ENCODE data around the gene ZBTB46. TPM values are rescaled to one million over a fixed set of nuclear protein-coding genes. Genes with fewer than 3 reads are reported as not detected.

ZBTB46 gene
- total RNA-seq, 1 experiment from 2014 or later: 27.1 TPM

DNA sequence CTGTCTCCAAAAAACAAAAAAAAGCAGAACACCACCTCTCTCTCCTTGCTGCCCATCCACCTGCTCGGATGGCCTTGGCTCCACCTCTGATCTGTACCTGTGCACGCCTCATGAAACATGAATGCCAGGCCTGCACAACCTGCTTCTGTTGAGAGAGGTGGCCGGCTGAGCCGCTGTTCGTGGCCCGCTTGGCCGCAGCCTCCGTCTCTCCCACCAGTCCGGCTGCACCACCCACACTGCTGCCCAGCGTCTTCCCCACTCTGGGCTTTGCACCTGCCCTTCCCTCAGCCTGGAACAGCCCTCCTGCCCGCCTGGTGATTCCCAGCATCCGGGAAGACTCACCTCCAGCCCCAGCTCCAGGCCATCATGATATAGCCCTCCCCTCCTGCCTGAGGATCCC, 12.2 kb upstream of the ZBTB46 start:
- Histone ChIP-seq H2BK5ac (ENCODE audit: insufficient read length, low read length) (no peak overlapping the region), H4K91ac (ENCODE audit: insufficient read length, low read depth, low read length) (no peak overlapping the region), H4K20me1 (ENCODE audit: control insufficient read depth, insufficient read depth, insufficient read length) (no peaks in the 10 kb centered on the region), H3K4me2 (ENCODE audit: insufficient read depth, insufficient read length, low read length) (no peak overlapping the region), H3K27ac (ENCODE audit: insufficient read length, low read depth, low read length) (no peak overlapping the region), H2AK5ac (ENCODE audit: insufficient read length, low read length) (no peak overlapping the region), H2BK20ac (ENCODE audit: low read depth, low read length, poor library complexity, severe bottlenecking) (no peak overlapping the region), H3K14ac (ENCODE audit: insufficient read depth, low read length) (no peak overlapping the region), H3K79me1 (ENCODE audit: insufficient read depth, low read depth, low read length, poor library complexity, severe bottlenecking) (no peaks in the 10 kb centered on the region), H4K5ac (ENCODE audit: insufficient read length, low read depth, low read length) (no peak overlapping the region), H3K4me1 (ENCODE audit: insufficient read depth, low read length) (peaks cover 5% of the 10 kb centered on the region; the same call in 1 of the 2 replicates), H3K23me2 (ENCODE audit: insufficient read length, low read depth, low read length, poor library complexity, severe bottlenecking) (peaks cover 5% of the 10 kb centered on the region), H2BK12ac (ENCODE audit: insufficient read length, low read depth, low read length) (no peak overlapping the region), H3K23ac (ENCODE audit: insufficient read length, low read depth, low read length) (no peak overlapping the region), H3K27me3 (ENCODE audit: insufficient read depth, low read length) (no peaks in the 10 kb centered on the region), H2AFZ (ENCODE audit: low read length) (no peak overlapping the region), H3K56ac (ENCODE audit: insufficient read length, low read depth, low read length) (no peak overlapping the region), H3K9me3 (ENCODE audit: control insufficient read depth, low read depth, low read length) (no peaks in the 10 kb centered on the region), H3K18ac (ENCODE audit: insufficient read length, low read depth, low read length) (no peak overlapping the region), H4K8ac (replicated peaks; ENCODE audit: insufficient read length, low read depth, low read length) (no peak overlapping the region), H3K9ac (ENCODE audit: extremely low read depth, insufficient read length, low read length) (no peak overlapping the region), H3T11ph (ENCODE audit: low read length) (no peak overlapping the region), H3K79me2 (ENCODE audit: insufficient read depth, low read length) (no peaks in the 10 kb centered on the region), H2BK15ac (ENCODE audit: low read depth, low read length) (no peak overlapping the region), H2BK120ac (ENCODE audit: low read depth, low read length, poor library complexity, severe bottlenecking) (no peak overlapping the region), H3K4ac (ENCODE audit: low read depth, low read length) (no peak overlapping the region)
- no peaks in the 10 kb centered on the region for H3K9me3 Mint-ChIP-seq
- TF ChIP-seq, protein P1, sequence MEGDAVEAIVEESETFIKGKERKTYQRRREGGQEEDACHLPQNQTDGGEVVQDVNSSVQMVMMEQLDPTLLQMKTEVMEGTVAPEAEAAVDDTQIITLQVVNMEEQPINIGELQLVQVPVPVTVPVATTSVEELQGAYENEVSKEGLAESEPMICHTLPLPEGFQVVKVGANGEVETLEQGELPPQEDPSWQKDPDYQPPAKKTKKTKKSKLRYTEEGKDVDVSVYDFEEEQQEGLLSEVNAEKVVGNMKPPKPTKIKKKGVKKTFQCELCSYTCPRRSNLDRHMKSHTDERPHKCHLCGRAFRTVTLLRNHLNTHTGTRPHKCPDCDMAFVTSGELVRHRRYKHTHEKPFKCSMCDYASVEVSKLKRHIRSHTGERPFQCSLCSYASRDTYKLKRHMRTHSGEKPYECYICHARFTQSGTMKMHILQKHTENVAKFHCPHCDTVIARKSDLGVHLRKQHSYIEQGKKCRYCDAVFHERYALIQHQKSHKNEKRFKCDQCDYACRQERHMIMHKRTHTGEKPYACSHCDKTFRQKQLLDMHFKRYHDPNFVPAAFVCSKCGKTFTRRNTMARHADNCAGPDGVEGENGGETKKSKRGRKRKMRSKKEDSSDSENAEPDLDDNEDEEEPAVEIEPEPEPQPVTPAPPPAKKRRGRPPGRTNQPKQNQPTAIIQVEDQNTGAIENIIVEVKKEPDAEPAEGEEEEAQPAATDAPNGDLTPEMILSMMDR (conservative IDR thresholded peaks at IDR 0.05): no peak
- DNase-seq: no peak
- H3K4me3 Mint-ChIP-seq: no peak overlapping the region
- H3K4me1 Mint-ChIP-seq: peaks cover 10 to 16% of the 10 kb centered on the region in 2 experiments
- no peak overlapping the region for H3K27ac Mint-ChIP-seq
- H3K27me3 Mint-ChIP-seq (ENCODE audit: low read depth): peaks cover 4% of the 10 kb centered on the region
- no CpG with 5 or more reads among the region's 12 CpGs for WGBS (ENCODE audit: extremely low coverage, insufficient read length, low lambda C conversion rate)
- H3K36me3 Mint-ChIP-seq (ENCODE audit: insufficient read depth in 1 of 3, low read depth in 3 of 3): no peaks in the 10 kb centered on the region
